AG04450 (cell line): ENCODE measurements around the gene POLR1G. TPM values are rescaled to one million over a fixed set of nuclear protein-coding genes. Genes with fewer than 3 reads are reported as not detected.
"Not testable (repeated sequence)": the region's sequence is repeated elsewhere in the genome, so short reads cannot be mapped to it uniquely, and the experiment has no call there.

Source experiments
- CTCF ChIA-PET: fragments of 300-600, 350-600 bp; formaldehyde crosslinking; extraction: SDS; loops from one replicate; lab custom pipeline; 2022; ENCODE audit warnings: antibody characterized with exemption, inconsistent platforms; lab: Charles Lee
- POLR2A ChIA-PET: fragments of 350-600 bp; formaldehyde crosslinking; extraction: SDS; loops from one replicate; lab custom pipeline; 2021; ENCODE audit warnings: antibody characterized with exemption, inconsistent platforms; lab: Yijun Ruan, JAX
- DNase-seq: peaks from one replicate; pipeline ENCODE4 v3.0.0-alpha.2; 2011; ENCODE audit warnings: low read depth, low spot score
- H3K27ac ChIP-seq: one replicate; pipeline ENCODE4 v1.5.1; 2012; ENCODE audit warnings: low read depth, low read length, control low read depth
- H3K27me3 ChIP-seq: one replicate; pipeline ENCODE4 v1.6.0; 2012; ENCODE audit warnings: low read length; ENCODE audit not compliant: control insufficient read depth, insufficient read depth
- H3K4me3 ChIP-seq: 2 replicates; pipeline ENCODE4 v1.5.1; 2011; ENCODE audit warnings: mild to moderate bottlenecking, low read depth, low read length, control low read depth
- H3K9me3 ChIP-seq: 2 replicates; pipeline ENCODE4 v1.5.1; 2012; ENCODE audit warnings: low read length; ENCODE audit not compliant: control insufficient read depth, insufficient read depth
- CTCF ChIP-seq: IDR thresholded peaks from 2 replicates; pipeline ENCODE4 v1.5.1; 2011; ENCODE audit warnings: low read depth, low read length, control low read depth, inconsistent platforms
- polyA plus RNA-seq: library from polyadenylated mRNA; depleted of rRNA; stranded (reverse); fragments of >200 nt; gene quantifications from 2 replicates; pipeline ENCODE4 v1.2.3, GENCODE V29; 2011

POLR1G gene
- polyA plus RNA-seq, 1 experiment, result 3.0 TPM

GRCh38 chr19:45423589-45424190, 17.2 kb downstream of the POLR1G start, which contains the start of gene ERCC1:
ERCC1 (minus strand) TSS chr19:45423917; CDS start chr19:45423374, 543 bp downstream.
- TF ChIP-seq CTCF, result no peak
- ChIA-PET CTCF (interaction anchor here (1.7 to 3.3 kb wide), 3 partner anchors 15 to 62 kb away, joined by 8 to 17 read pairs (median 9); no protein-coding TSS in a partner anchor), POLR2A (interaction anchor here (1.0 to 1.9 kb wide), 3 partner anchors 10 to 55 kb away, joined by 3 to 9 read pairs (median 6); no protein-coding TSS in a partner anchor)
- DNase-seq, result peak; percentile 81
- Histone ChIP-seq H3K27ac (peak within 1 kb of the TSS; percentile 99), H3K27me3 (no peaks in the 10 kb centered on the region), H3K9me3 (no peaks in the 10 kb centered on the region; the same call in 1 of the 2 replicates), H3K4me3 (peak within 1 kb of the TSS; percentile 85)

- Histone ChIP-seq H3K9me3 (no peaks in the 10 kb centered on the region; the same call in 1 of the 2 replicates), H3K4me3 (peak overlapping the region; percentile 85), H3K27me3 (no peaks in the 10 kb centered on the region), H3K27ac (peak overlapping the region; percentile 99)
- ChIA-PET POLR2A (interaction anchor here (0.5 to 1.9 kb wide), 4 partner anchors 11 to 108 kb away, joined by 3 to 9 read pairs (median 4); no protein-coding TSS in a partner anchor), CTCF (interaction anchor here (1.7 to 3.3 kb wide), 3 partner anchors 15 to 61 kb away, joined by 8 to 17 read pairs (median 9); no protein-coding TSS in a partner anchor)
- no peak for TF ChIP-seq CTCF
- DNase-seq, result peak; percentile 83
Observed at GRCh38 chr19:45424191-45425058, 18.0 kb downstream of the POLR1G start.

- peak overlapping the region; percentile 66 for H3K4me3 ChIP-seq
- no peaks in the 10 kb centered on the region; the same call in 1 of the 2 replicates for H3K9me3 ChIP-seq
- DNase-seq, result no peak
- ChIA-PET POLR2A (interaction anchor here (0.7 kb wide), 1 partner anchor 80 kb away, joined by 4 read pairs; no protein-coding TSS in a partner anchor), CTCF (interaction anchor here (0.9 to 2.5 kb wide), 7 partner anchors 10 to 57 kb away, joined by 3 to 17 read pairs (median 7); no protein-coding TSS in a partner anchor)
- peak overlapping the region; percentile 87 for H3K27ac ChIP-seq
- peak; percentile 48 for TF ChIP-seq CTCF
- no peaks in the 10 kb centered on the region for H3K27me3 ChIP-seq
Observed at GRCh38 chr19:45428384-45429231, 22.2 kb downstream of the POLR1G start.

GRCh38 chr19:45429896-45430295, 23.5 kb downstream of the POLR1G start:
- H3K4me3 ChIP-seq, DNase-seq, H3K9me3 ChIP-seq, H3K27ac ChIP-seq, H3K27me3 ChIP-seq, POLR2A ChIA-PET: not testable (repeated sequence)
- CTCF ChIA-PET, result interaction anchor here (2.5 to 2.7 kb wide), 2 partner anchors 49 to 56 kb away, joined by 11 to 19 read pairs; no protein-coding TSS in a partner anchor

GRCh38 chr19:45431008-45431407, 24.6 kb downstream of the POLR1G start:
- not testable (repeated sequence) for H3K9me3 ChIP-seq, DNase-seq, H3K27me3 ChIP-seq, H3K4me3 ChIP-seq
- peak overlapping the region; percentile 21 for H3K27ac ChIP-seq
- ChIA-PET POLR2A (interaction anchor here (1.0 kb wide), 1 partner anchor 8 kb away, joined by 4 read pairs; no protein-coding TSS in a partner anchor), CTCF (interaction anchor here (1.2 to 2.7 kb wide), 3 partner anchors 8 to 54 kb away, joined by 9 to 19 read pairs (median 11); no protein-coding TSS in a partner anchor)

GRCh38 chr19:45432543-45432942, 26.1 kb downstream of the POLR1G start:
- H3K4me3 ChIP-seq, H3K9me3 ChIP-seq, DNase-seq, H3K27me3 ChIP-seq, POLR2A ChIA-PET, H3K27ac ChIP-seq: not testable (repeated sequence)
- CTCF ChIA-PET, result interaction anchor here (2.7 kb wide), 1 partner anchor 46 kb away, joined by 19 read pairs; no protein-coding TSS in a partner anchor
